Endodermal cell (in vitro differentiated cells): Measurements from ENCODE around the gene ARHGEF26. TPM values are rescaled to one million over a fixed set of nuclear protein-coding genes. Genes with fewer than 3 reads are reported as not detected.
A peak's percentile ranks its signal among the peaks of the same experiment; 100 is the strongest.

ENCODE experiments used
- DNase-seq: peaks from one replicate; pipeline ENCODE4 v3.0.0-alpha.2; 2017
- H3K27ac ChIP-seq: 2 replicates; pipeline ENCODE4 v1.5.1; 2013; ENCODE audit warnings: mild to moderate bottlenecking, low read depth, low read length, moderate library complexity
- H3K27me3 ChIP-seq: 2 replicates; pipeline ENCODE4 v1.6.1; 2013; ENCODE audit warnings: mild to moderate bottlenecking, low read length, moderate library complexity; ENCODE audit not compliant: insufficient read depth, control insufficient read depth, poor library complexity, severe bottlenecking
- H3K36me3 ChIP-seq: 2 replicates; pipeline ENCODE4 v1.7.0; 2013; ENCODE audit warnings: mild to moderate bottlenecking, low read length, moderate library complexity; ENCODE audit not compliant: control insufficient read depth, insufficient read depth
- H3K4me1 ChIP-seq: one replicate; pipeline ENCODE4 v1.7.0; 2013; ENCODE audit warnings: low read length; ENCODE audit not compliant: control insufficient read depth, insufficient read depth
- H3K4me3 ChIP-seq: 2 replicates; pipeline ENCODE4 v1.5.1; 2013; ENCODE audit warnings: mild to moderate bottlenecking, low read length, moderate library complexity
- H3K9ac ChIP-seq: 2 replicates; pipeline ENCODE4 v1.6.1; 2013; ENCODE audit warnings: mild to moderate bottlenecking, low read length, moderate library complexity; ENCODE audit not compliant: poor library complexity, severe bottlenecking; ENCODE audit errors: extremely low read depth
- H3K9me3 ChIP-seq: 2 replicates; pipeline ENCODE4 v1.6.1; 2013; ENCODE audit warnings: mild to moderate bottlenecking, low read length, moderate library complexity; ENCODE audit not compliant: control insufficient read depth
- H3K27ac Mint-ChIP-seq: 2 replicates; pipeline ENCODE4 v1.8.0; 2020; ENCODE audit warnings: mixed read lengths
- H3K27me3 Mint-ChIP-seq: 2 replicates; pipeline ENCODE4 v1.8.0; 2021; ENCODE audit warnings: mild to moderate bottlenecking, mixed read lengths; ENCODE audit not compliant: insufficient read depth
- H3K36me3 Mint-ChIP-seq: 2 replicates; pipeline ENCODE4 v1.8.0; 2020; ENCODE audit warnings: low read depth, mixed read lengths
- H3K4me1 Mint-ChIP-seq: 2 replicates; pipeline ENCODE4 v1.8.0; 2020; ENCODE audit warnings: mixed read lengths
- H3K4me3 Mint-ChIP-seq: 2 replicates; pipeline ENCODE4 v1.8.0; 2020; ENCODE audit warnings: mild to moderate bottlenecking, moderate library complexity, mixed read lengths
- H3K9me3 Mint-ChIP-seq: 2 replicates; pipeline ENCODE4 v1.8.0; 2020; ENCODE audit warnings: mild to moderate bottlenecking, mixed read lengths
- WGBS, 2 experiments: methylation state at CpG; one replicate each; pipeline versions ENCODE4 v1.1.5 to v1.1.7; 2013; ENCODE audit warnings: missing lambda C conversion rate in 2 of 2, mixed read lengths in 1 of 2; ENCODE audit not compliant: insufficient coverage in 1 of 2, insufficient read length in 1 of 2; 5-methylcytosine and 5-hydroxymethylcytosine counted together
- total RNA-seq, 2 donors: library from RNA; stranded (reverse); fragmentation: NEBNext Ultra II Directional in 1 of 2; extraction: Animal tissue kit (Norgen Biotek cat#: 25700) in 1 of 2; gene quantifications; 2 replicates in 1 of 2; 3 replicates in 1 of 2; pipeline ENCODE4 v1.2.1, GENCODE V29; 2021
- TF ChIP-seq, protein P1 (sequence below): fragments of 200-600 bp; sonication (generic); conservative IDR thresholded peaks from 2 replicates; pipeline ENCODE4 v1.5.0; 2021; ENCODE audit warnings: antibody characterized with exemption, mild to moderate bottlenecking

The ARHGEF26 gene
- total RNA-seq, 2 donors from 2014 or later: 10.1 to 12.4 TPM

GRCh38 chr3:154156530-154156929 is 35.3 kb downstream of the ARHGEF26 start:
- no peak overlapping the region for H3K27ac Mint-ChIP-seq
- WGBS, 2 experiments: 96% methylated on average over 1 of the region's 1 CpG; no CpG with 5 or more reads in 1 of the 2 experiments

GRCh38 chr3:154161806-154162205 is 40.6 kb downstream of the ARHGEF26 start:
- no peak overlapping the region for H3K9ac ChIP-seq
- H3K4me3 Mint-ChIP-seq: no peak overlapping the region
- DNase-seq: no peak
- peaks cover 9% of the 10 kb centered on the region for H3K4me1 ChIP-seq
- H3K4me1 Mint-ChIP-seq: peaks cover 36% of the 10 kb centered on the region
- no peaks in the 10 kb centered on the region for H3K36me3 Mint-ChIP-seq
- no peaks in the 10 kb centered on the region for H3K27me3 Mint-ChIP-seq
- H3K9me3 Mint-ChIP-seq: no peaks in the 10 kb centered on the region
- H3K4me3 ChIP-seq: no peak overlapping the region
- no peaks in the 10 kb centered on the region for H3K36me3 ChIP-seq
- TF ChIP-seq, protein P1, sequence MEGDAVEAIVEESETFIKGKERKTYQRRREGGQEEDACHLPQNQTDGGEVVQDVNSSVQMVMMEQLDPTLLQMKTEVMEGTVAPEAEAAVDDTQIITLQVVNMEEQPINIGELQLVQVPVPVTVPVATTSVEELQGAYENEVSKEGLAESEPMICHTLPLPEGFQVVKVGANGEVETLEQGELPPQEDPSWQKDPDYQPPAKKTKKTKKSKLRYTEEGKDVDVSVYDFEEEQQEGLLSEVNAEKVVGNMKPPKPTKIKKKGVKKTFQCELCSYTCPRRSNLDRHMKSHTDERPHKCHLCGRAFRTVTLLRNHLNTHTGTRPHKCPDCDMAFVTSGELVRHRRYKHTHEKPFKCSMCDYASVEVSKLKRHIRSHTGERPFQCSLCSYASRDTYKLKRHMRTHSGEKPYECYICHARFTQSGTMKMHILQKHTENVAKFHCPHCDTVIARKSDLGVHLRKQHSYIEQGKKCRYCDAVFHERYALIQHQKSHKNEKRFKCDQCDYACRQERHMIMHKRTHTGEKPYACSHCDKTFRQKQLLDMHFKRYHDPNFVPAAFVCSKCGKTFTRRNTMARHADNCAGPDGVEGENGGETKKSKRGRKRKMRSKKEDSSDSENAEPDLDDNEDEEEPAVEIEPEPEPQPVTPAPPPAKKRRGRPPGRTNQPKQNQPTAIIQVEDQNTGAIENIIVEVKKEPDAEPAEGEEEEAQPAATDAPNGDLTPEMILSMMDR: no peak
- H3K27ac Mint-ChIP-seq: peak overlapping the region; percentile 42
- no peaks in the 10 kb centered on the region for H3K27me3 ChIP-seq
- no peaks in the 10 kb centered on the region for H3K9me3 ChIP-seq
- H3K27ac ChIP-seq: no peak overlapping the region

More at GRCh38 chr3:154156530-154156929, 35.3 kb downstream of the ARHGEF26 start:
- TF ChIP-seq, protein P1: no peak
- peaks cover 10% of the 10 kb centered on the region for H3K4me1 ChIP-seq
- peaks cover 35% of the 10 kb centered on the region for H3K4me1 Mint-ChIP-seq
- no peaks in the 10 kb centered on the region for H3K36me3 Mint-ChIP-seq
- no peaks in the 10 kb centered on the region for H3K27me3 ChIP-seq
- no peak overlapping the region for H3K9ac ChIP-seq
- no peaks in the 10 kb centered on the region for H3K36me3 ChIP-seq
- no peak overlapping the region for H3K27ac ChIP-seq
- no peak overlapping the region for H3K4me3 Mint-ChIP-seq
- no peak overlapping the region for H3K4me3 ChIP-seq
- DNase-seq: no peak
- H3K9me3 ChIP-seq: no peaks in the 10 kb centered on the region
- H3K27me3 Mint-ChIP-seq: no peaks in the 10 kb centered on the region
- H3K9me3 Mint-ChIP-seq: no peaks in the 10 kb centered on the region

- Mint-ChIP-seq H3K4me1 (peaks cover 16% of the 10 kb centered on the region), H3K27me3 (no peaks in the 10 kb centered on the region), H3K27ac (no peak overlapping the region), H3K4me3 (no peak overlapping the region), H3K36me3 (no peaks in the 10 kb centered on the region), H3K9me3 (no peaks in the 10 kb centered on the region)
- no peak overlapping the region for H3K9ac ChIP-seq
- no peaks in the 10 kb centered on the region for H3K36me3 ChIP-seq
- DNase-seq: no peak
- TF ChIP-seq, protein P1: no peak
- no peaks in the 10 kb centered on the region for H3K9me3 ChIP-seq
- no peaks in the 10 kb centered on the region for H3K4me1 ChIP-seq
- H3K4me3 ChIP-seq: no peak overlapping the region
- no peaks in the 10 kb centered on the region for H3K27me3 ChIP-seq
- H3K27ac ChIP-seq: peak overlapping the region; percentile 81
- WGBS, 2 experiments: 80 to 91% methylated on average over 1 to 2 of the region's 2 CpGs
Measured at GRCh38 chr3:154164387-154164786, 43.2 kb downstream of the ARHGEF26 start.
